Astrocyte (in vitro differentiated cells and primary cell): Measurements from ENCODE around the gene PCDHGC3.

Source experiments
- EZH2 ChIP-seq: IDR thresholded peaks from 2 replicates; pipeline ENCODE4 v1.6.1; 2012; ENCODE audit warnings: mild to moderate bottlenecking, low read length, inconsistent platforms; ENCODE audit not compliant: insufficient read depth
- TF ChIP-seq, protein P1 (sequence below): IDR thresholded peaks from 2 replicates; pipeline ENCODE4 v1.5.1; 2011; ENCODE audit warnings: low read depth, mild to moderate bottlenecking, inconsistent platforms, low read length, moderate library complexity; ENCODE audit not compliant: insufficient read depth

- TF ChIP-seq, protein P1, sequence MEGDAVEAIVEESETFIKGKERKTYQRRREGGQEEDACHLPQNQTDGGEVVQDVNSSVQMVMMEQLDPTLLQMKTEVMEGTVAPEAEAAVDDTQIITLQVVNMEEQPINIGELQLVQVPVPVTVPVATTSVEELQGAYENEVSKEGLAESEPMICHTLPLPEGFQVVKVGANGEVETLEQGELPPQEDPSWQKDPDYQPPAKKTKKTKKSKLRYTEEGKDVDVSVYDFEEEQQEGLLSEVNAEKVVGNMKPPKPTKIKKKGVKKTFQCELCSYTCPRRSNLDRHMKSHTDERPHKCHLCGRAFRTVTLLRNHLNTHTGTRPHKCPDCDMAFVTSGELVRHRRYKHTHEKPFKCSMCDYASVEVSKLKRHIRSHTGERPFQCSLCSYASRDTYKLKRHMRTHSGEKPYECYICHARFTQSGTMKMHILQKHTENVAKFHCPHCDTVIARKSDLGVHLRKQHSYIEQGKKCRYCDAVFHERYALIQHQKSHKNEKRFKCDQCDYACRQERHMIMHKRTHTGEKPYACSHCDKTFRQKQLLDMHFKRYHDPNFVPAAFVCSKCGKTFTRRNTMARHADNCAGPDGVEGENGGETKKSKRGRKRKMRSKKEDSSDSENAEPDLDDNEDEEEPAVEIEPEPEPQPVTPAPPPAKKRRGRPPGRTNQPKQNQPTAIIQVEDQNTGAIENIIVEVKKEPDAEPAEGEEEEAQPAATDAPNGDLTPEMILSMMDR = no peak
- TF ChIP-seq EZH2 = no peak
Observed at GRCh38 chr5:141485321-141486055, 9.7 kb downstream of the PCDHGC3 start.
